Esophagus muscularis mucosa (tissue), 4 donors: Measurements from ENCODE around the gene PHLDA3. TPM values are rescaled to one million over a fixed set of nuclear protein-coding genes. Genes with fewer than 3 reads are reported as not detected.
A peak's percentile ranks its signal among the peaks of the same experiment; 100 is the strongest.

Source experiments
- DNase-seq: peaks from one replicate; pipeline ENCODE4 v3.0.0-alpha.2; 2017; ENCODE audit errors: extremely low spot score
- H3K27ac ChIP-seq, 4 donors: fragments of 200-600 bp; sonication (generic); replicated peaks in 1 of 4; 1 replicate in 3 of 4; 2 replicates in 1 of 4; pipeline ENCODE4 v1.5.1; 2016 to 2019; ENCODE audit warnings: mild to moderate bottlenecking in 1 of 4
- H3K27me3 ChIP-seq, 4 donors: fragments of 200-600 bp; sonication (generic); one replicate each; pipeline versions ENCODE4 v1.5.1 to v1.6.0; 2016 to 2019
- H3K36me3 ChIP-seq, 4 donors: fragments of 200-600 bp; sonication (generic); one replicate each; pipeline ENCODE4 v1.5.1; 2016 to 2019
- H3K4me1 ChIP-seq, 4 donors: fragments of 200-600 bp; sonication (generic); one replicate each; pipeline ENCODE4 v1.5.1; 2016 to 2019
- H3K4me3 ChIP-seq, 4 donors: fragments of 200-600 bp; sonication (generic); 1 replicate in 2 of 4; 2 replicates in 2 of 4; pipeline ENCODE4 v1.5.1; 2016 to 2019; ENCODE audit warnings: mild to moderate bottlenecking in 4 of 4, moderate library complexity in 1 of 4
- H3K9me3 ChIP-seq, 4 donors: fragments of 200-600 bp; sonication (generic); 1 replicate in 3 of 4; 2 replicates in 1 of 4; pipeline ENCODE4 v1.5.1; 2016 to 2019
- EP300 ChIP-seq: sonication (generic); formaldehyde crosslinking; IDR thresholded peaks from one replicate; pipeline ENCODE4 v1.6.1; 2017; ENCODE audit warnings: antibody characterized with exemption
- POLR2A ChIP-seq: fragments of 450-650 bp; IDR thresholded peaks from one replicate; pipeline ENCODE4 v1.6.1; 2017; ENCODE audit warnings: antibody characterized with exemption, moderate library complexity, mild to moderate bottlenecking, low read depth
- POLR2AphosphoS5 ChIP-seq, 2 donors: sonication (generic); formaldehyde crosslinking; IDR thresholded peaks; one replicate each; pipeline ENCODE4 v1.6.1; 2017; ENCODE audit warnings: antibody characterized with exemption in 2 of 2
- WGBS: methylation state at CpG from one replicate; pipeline ENCODE4 v1.1.5; 2018; 5-methylcytosine and 5-hydroxymethylcytosine counted together
- intact Hi-C: fragments of 100-400 bp; cut with DNase I; formaldehyde crosslinking; loops from one replicate; pipeline ENCODE4 v1.15.1; 2023
- total RNA-seq, 4 donors: library from RNA; depleted of rRNA; stranded (reverse); fragments of >200 nt; gene quantifications; one replicate each; pipeline versions ENCODE4 v1.1.0 to v1.2.1, GENCODE V29; 2016
- TF ChIP-seq, protein P1 (sequence below), 3 experiments: fragments of 200-600 bp in 2 of 3; fragments of 450-650 bp in 1 of 3; sonication (generic) in 2 of 3; IDR thresholded peaks; one replicate each; pipeline ENCODE4 v1.5.1; 2017 to 2019; ENCODE audit warnings: antibody characterized with exemption in 3 of 3, mild to moderate bottlenecking in 2 of 3, moderate library complexity in 1 of 3

The PHLDA3 gene
- total RNA-seq, 4 donors from 2014 or later = 63.5 to 158 (median 106) TPM

DNA sequence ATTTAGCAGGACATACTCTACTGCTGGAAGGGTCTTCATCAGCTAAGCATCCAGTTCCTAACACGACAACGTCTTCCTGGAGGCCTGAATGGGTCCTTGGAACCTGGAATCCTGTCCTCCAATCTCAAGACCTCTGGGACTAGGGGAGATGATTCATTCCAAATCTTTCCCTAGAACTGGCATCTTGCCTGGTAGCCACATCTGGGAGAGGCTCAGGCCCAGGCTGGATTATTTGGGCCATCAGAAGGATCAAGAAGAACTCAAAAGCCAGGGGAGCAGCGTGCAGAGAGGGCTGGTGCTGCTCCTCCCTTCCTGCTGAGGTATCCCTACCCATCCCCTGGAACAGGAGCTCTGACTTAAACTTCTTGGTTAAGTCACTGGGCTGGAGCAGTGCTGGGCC is 2.8 kb upstream of the PHLDA3 start:
- DNase-seq = no peak
- TF ChIP-seq POLR2A (no peak), EP300 (no peak)
- Histone ChIP-seq H3K27ac (peak overlapping the region in 1 of 4 donors; percentile 27), H3K9me3 (no peaks in the 10 kb centered on the region), H3K4me3 (no peak overlapping the region), H3K27me3 (no peaks in the 10 kb centered on the region), H3K4me1 (peaks cover 15 to 34% (median 29%) of the 10 kb centered on the region in 4 donors), H3K36me3 (no peaks in the 10 kb centered on the region)
- WGBS = 86% methylated on average over 3 of the region's 3 CpGs
- intact Hi-C loops = no loop called here

DNA sequence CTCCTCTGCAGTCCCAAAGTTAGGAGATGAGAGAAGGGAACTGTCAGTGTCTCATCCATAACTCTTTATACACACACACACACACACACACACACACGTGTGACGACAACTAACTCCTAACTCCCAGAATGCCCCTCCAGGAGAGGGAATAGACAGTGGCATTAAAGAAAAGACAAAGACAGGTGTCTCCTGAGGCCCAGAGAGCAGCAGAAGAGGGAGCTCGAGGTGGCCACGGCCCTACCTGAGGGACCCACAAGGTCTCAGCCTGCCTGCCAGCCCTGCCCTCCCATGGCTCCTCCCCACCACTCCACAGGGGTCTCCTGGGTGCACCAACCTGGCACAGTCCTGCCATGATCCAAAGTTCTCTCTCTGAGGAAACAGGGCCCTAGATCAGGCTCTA is 1.6 kb upstream of the PHLDA3 start:
- Histone ChIP-seq H3K9me3 (no peaks in the 10 kb centered on the region), H3K4me1 (peaks cover 26 to 43% (median 36%) of the 10 kb centered on the region in 4 donors), H3K27ac (peak overlapping the region in 3 of 4 donors; percentile 93 to 99 (median 95)), H3K4me3 (no peak overlapping the region), H3K36me3 (peaks cover 4 to 10% (median 6%) of the 10 kb centered on the region in 4 donors), H3K27me3 (no peaks in the 10 kb centered on the region)
- DNase-seq = no peak
- WGBS = 85% methylated on average over 4 of the region's 4 CpGs
- TF ChIP-seq POLR2A = no peak
- TF ChIP-seq EP300 = no peak
- TF ChIP-seq POLR2AphosphoS5 (IDR thresholded peaks at IDR 0.05) = no peak
- TF ChIP-seq, protein P1, sequence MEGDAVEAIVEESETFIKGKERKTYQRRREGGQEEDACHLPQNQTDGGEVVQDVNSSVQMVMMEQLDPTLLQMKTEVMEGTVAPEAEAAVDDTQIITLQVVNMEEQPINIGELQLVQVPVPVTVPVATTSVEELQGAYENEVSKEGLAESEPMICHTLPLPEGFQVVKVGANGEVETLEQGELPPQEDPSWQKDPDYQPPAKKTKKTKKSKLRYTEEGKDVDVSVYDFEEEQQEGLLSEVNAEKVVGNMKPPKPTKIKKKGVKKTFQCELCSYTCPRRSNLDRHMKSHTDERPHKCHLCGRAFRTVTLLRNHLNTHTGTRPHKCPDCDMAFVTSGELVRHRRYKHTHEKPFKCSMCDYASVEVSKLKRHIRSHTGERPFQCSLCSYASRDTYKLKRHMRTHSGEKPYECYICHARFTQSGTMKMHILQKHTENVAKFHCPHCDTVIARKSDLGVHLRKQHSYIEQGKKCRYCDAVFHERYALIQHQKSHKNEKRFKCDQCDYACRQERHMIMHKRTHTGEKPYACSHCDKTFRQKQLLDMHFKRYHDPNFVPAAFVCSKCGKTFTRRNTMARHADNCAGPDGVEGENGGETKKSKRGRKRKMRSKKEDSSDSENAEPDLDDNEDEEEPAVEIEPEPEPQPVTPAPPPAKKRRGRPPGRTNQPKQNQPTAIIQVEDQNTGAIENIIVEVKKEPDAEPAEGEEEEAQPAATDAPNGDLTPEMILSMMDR (IDR thresholded peaks at IDR 0.05) = no peak
- intact Hi-C loops = no loop called here

DNA sequence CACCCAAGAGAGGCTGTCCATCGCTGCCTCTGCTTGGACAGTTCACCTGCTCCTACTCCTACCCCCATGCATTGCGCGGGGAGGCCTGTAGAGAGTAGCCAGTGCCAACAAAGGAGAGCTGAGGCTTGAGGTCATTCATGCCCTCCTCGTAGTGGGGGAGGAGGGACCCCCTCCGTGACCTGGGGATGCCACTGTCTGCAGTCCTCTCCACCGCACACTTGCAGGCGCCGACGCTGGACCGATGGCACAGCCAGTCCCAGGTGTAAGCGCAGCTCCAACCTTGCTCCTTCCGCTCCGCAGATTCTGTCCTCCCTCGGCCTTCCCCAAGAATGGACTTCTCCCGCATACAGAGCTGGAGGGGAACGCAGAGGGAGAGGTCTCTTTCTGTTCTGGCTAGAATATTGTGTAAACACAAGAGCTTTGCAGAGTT is 672 bp upstream of the PHLDA3 start:
- intact Hi-C loops = no loop called here
- Histone ChIP-seq H3K27me3 (no peaks in the 10 kb centered on the region), H3K4me3 (peak overlapping the region; percentile 81 to 99 (median 92)), H3K27ac (peak overlapping the region; percentile 93 to 99 (median 96)), H3K36me3 (peaks cover 9 to 20% (median 15%) of the 10 kb centered on the region in 4 donors), H3K9me3 (no peaks in the 10 kb centered on the region), H3K4me1 (peaks cover 27 to 48% (median 40%) of the 10 kb centered on the region in 4 donors)
- WGBS = 53% methylated on average over 15 of the region's 16 CpGs
- no peak for DNase-seq
- TF ChIP-seq, protein P1 (IDR thresholded peaks at IDR 0.05) = no peak
- TF ChIP-seq EP300 (no peak), POLR2AphosphoS5 (IDR thresholded peaks at IDR 0.05) (no peak), POLR2A (no peak)

DNA sequence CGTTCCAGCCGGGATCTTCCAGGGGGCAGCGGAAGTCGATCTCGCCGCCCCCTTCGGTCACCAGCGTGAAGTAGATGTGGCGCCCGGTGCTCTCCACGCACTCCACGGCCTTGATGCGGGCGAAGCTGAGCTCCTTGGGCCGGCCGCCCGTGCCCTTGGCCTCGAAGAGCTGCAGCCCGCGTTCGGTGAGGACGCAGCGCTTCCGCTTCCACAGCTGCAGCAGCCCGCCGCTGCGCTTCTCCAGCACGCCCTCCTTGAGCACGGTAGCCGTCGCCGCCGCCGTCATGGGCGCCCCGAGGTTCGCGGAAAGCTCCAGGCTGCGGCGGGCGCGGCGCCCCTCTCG is 516 bp downstream of the PHLDA3 start:
- TF ChIP-seq POLR2A (no peak), EP300 (no peak), POLR2AphosphoS5 (IDR thresholded peaks at IDR 0.05) (no peak)
- TF ChIP-seq, protein P1 (IDR thresholded peaks at IDR 0.05) = no peak
- 0% methylated on average over 3 of the region's 44 CpGs for WGBS
- Histone ChIP-seq H3K27ac (peak overlapping the region; percentile 93 to 99 (median 96)), H3K4me1 (peaks cover 27 to 51% (median 50%) of the 10 kb centered on the region in 4 donors), H3K36me3 (peaks cover 13 to 29% (median 22%) of the 10 kb centered on the region in 4 donors), H3K9me3 (no peaks in the 10 kb centered on the region), H3K27me3 (no peaks in the 10 kb centered on the region), H3K4me3 (peak overlapping the region; percentile 81 to 99 (median 92))
- intact Hi-C loops = no loop called here
- no peak for DNase-seq

DNA sequence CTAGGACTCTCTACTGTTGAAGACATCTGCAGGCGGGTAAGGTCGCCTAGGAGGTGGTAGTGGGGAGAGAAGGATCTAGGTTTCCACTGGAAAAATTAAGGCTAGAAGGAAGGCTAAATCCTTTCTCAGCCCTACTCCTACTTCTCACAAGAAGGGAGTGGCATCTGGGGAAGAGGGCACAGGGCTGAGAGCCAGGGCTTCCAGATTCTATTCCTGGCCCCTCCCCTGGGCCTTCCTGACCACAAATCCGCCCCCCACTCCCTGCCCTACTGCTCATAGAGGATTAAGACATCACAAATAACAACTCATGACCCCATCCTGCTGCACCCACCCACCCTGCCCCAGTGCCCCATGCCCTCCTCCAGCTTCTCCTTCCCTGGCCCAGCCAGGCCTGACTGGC is 2.5 kb downstream of the PHLDA3 start:
- TF ChIP-seq, protein P1 (IDR thresholded peaks at IDR 0.05) = no peak
- TF ChIP-seq POLR2A (no peak), POLR2AphosphoS5 (IDR thresholded peaks at IDR 0.05) (peak in 1 of 2 donors; percentile 30), EP300 (no peak)
- intact Hi-C loops = no loop called here
- DNase-seq = no peak
- H3K4me3 ChIP-seq = peak overlapping the region; percentile 81 to 99 (median 92)
- peaks cover 40 to 71% (median 66%) of the 10 kb centered on the region in 4 donors for H3K4me1 ChIP-seq
- H3K9me3 ChIP-seq = no peaks in the 10 kb centered on the region
- WGBS = 72% methylated on average over 3 of the region's 3 CpGs
- peaks cover 13 to 29% (median 22%) of the 10 kb centered on the region in 4 donors for H3K36me3 ChIP-seq
- peak overlapping the region; percentile 93 to 99 (median 96) for H3K27ac ChIP-seq
- H3K27me3 ChIP-seq = no peaks in the 10 kb centered on the region
